GM18909 (cell line): ENCODE data around the gene NCKAP5.

ENCODE experiments used
- ATAC-seq: cut with Tn5 transposase; IDR thresholded peaks from one replicate; pipeline ENCODE4 v1.9.1; 2021; ENCODE audit warnings: mild to moderate bottlenecking; ENCODE audit not compliant: unreplicated experiment, poor library complexity

Gene NCKAP5

GRCh38 chr2:133433455-133434451, 134.5 kb downstream of the NCKAP5 start:
- no peak for ATAC-seq

GRCh38 chr2:133432778-133433177, 135.5 kb downstream of the NCKAP5 start:
- ATAC-seq: no peak

GRCh38 chr2:133431289-133431688, 137.0 kb downstream of the NCKAP5 start:
- no peak for ATAC-seq

GRCh38 chr2:133426791-133427190, 141.5 kb downstream of the NCKAP5 start:
- no peak for ATAC-seq

- no peak for ATAC-seq
Observed at GRCh38 chr2:133425612-133426011, 142.7 kb downstream of the NCKAP5 start.

GRCh38 chr2:133424876-133425275, 143.4 kb downstream of the NCKAP5 start:
- no peak for ATAC-seq

GRCh38 chr2:133422931-133423351, 145.3 kb downstream of the NCKAP5 start:
- ATAC-seq: no peak

GRCh38 chr2:133421516-133422324, 146.5 kb downstream of the NCKAP5 start:
- ATAC-seq: peak; percentile 98

- ATAC-seq: no peak
Observed at GRCh38 chr2:133420788-133421187, 147.5 kb downstream of the NCKAP5 start.

- no peak for ATAC-seq
Observed at GRCh38 chr2:133418671-133419070, 149.6 kb downstream of the NCKAP5 start.

GRCh38 chr2:133418021-133418420, 150.2 kb downstream of the NCKAP5 start:
- ATAC-seq: peak; percentile 41

GRCh38 chr2:133417415-133417814, 150.8 kb downstream of the NCKAP5 start:
- no peak for ATAC-seq

GRCh38 chr2:133416736-133417135, 151.5 kb downstream of the NCKAP5 start:
- no peak for ATAC-seq

- no peak for ATAC-seq
Observed at GRCh38 chr2:133416146-133416545, 152.1 kb downstream of the NCKAP5 start.

GRCh38 chr2:133415210-133415876, 152.9 kb downstream of the NCKAP5 start:
- no peak for ATAC-seq

GRCh38 chr2:133414486-133415209, 153.6 kb downstream of the NCKAP5 start:
- ATAC-seq: no peak

GRCh38 chr2:133413863-133414262, 154.4 kb downstream of the NCKAP5 start:
- ATAC-seq: no peak

GRCh38 chr2:133412694-133413093, 155.6 kb downstream of the NCKAP5 start:
- no peak for ATAC-seq

- no peak for ATAC-seq
Observed at GRCh38 chr2:133411857-133412256, 156.4 kb downstream of the NCKAP5 start.

GRCh38 chr2:133411101-133411500, 157.2 kb downstream of the NCKAP5 start:
- no peak for ATAC-seq
